ENCODE results near the gene TNFRSF13B. TPM values are rescaled to one million over a fixed set of nuclear protein-coding genes. Genes with fewer than 3 reads are reported as not detected.
"Not testable (repeated sequence)": the region's sequence is repeated elsewhere in the genome, so short reads cannot be mapped to it uniquely, and the experiment has no call there.

Gene TNFRSF13B
- total RNA-seq, 1 donor: not detected

DNA sequence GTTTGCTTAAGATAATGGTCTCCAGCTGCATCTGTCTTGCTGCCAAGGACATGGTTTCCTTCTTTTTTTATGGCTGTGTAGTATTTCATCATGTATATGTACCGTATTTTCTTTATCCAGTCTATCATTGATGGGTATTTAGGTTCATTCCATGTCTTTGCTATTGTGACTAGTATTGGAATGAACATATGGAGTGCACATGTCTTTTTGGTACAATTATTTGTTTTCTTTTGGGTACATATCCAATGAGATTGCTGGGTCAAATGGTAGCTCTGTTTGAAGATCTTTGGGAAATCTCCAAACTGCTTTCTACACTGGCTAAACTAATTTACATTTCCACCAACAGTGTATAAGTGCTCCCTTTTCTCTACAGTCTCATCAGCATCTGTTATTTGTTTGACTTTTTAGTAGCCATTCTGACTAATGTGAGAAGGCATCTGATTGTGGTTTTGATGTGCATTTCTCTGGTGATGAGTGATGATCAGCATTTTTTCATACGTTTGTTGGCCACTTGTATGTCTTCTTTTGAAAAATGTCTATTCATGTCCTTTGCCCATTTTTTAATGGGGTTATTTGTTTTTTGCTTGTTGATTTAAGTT lies 66.2 kb downstream of the TNFRSF13B start:
- TF ChIP-seq, protein P1, sequence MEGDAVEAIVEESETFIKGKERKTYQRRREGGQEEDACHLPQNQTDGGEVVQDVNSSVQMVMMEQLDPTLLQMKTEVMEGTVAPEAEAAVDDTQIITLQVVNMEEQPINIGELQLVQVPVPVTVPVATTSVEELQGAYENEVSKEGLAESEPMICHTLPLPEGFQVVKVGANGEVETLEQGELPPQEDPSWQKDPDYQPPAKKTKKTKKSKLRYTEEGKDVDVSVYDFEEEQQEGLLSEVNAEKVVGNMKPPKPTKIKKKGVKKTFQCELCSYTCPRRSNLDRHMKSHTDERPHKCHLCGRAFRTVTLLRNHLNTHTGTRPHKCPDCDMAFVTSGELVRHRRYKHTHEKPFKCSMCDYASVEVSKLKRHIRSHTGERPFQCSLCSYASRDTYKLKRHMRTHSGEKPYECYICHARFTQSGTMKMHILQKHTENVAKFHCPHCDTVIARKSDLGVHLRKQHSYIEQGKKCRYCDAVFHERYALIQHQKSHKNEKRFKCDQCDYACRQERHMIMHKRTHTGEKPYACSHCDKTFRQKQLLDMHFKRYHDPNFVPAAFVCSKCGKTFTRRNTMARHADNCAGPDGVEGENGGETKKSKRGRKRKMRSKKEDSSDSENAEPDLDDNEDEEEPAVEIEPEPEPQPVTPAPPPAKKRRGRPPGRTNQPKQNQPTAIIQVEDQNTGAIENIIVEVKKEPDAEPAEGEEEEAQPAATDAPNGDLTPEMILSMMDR (IDR thresholded peaks at IDR 0.05; ENCODE audit: insufficient read depth, low read depth, low read length): no peak
- peak; percentile 89 for DNase-seq (ENCODE audit: low read depth)
- H3K4me3 ChIP-seq (ENCODE audit: low read depth, low read length): no peak overlapping the region

DNA sequence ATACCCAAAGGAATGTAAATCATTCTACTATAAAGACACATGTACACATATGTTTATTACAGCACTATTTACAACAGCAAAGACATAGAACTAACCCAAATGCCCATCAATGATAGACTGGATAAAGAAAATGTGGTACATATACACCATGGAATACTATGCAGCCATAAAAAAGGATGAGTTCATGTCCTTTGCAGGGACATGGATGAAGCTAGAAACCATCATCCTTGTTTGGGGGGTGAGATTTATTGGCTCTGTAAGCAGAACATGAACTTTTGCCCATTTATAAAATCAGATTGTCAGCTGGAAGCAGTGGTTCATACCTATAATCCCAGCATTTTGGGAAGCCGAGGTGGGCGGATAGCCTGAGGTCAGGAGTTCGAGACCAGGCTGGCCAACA lies 68.8 kb downstream of the TNFRSF13B start:
- not testable (repeated sequence) for H3K4me3 ChIP-seq (ENCODE audit: low read depth, low read length); DNase-seq (ENCODE audit: low read depth)

DNA sequence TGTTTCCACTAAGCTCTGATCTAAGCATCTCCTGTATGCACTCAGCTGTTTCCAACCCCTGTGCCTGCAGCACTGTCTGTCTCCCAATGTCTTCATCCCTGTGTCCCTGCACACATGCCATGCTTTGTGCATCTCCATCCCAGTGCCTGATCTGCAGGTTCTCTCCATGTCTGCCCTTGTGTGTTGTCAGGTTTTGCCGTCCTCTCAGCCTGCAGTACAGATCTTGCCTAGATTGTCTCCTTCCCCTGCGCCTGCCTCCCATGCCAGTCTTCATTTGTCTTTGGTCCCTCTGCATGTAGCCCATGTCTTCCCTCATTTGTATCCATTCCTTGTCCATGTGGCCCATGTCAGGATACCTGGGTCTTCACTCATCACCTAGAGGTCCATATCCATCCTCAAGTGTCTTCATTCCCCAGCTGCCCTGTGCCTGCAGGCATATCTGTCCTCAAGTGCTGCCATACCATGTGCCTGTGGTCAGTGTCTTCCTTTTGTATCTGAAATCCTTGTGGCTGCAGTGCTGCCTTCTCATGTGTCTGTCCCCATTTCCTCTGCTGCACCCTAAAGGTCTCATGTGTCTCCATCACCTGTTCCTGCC lies 71.5 kb downstream of the TNFRSF13B start:
- no peak overlapping the region for H3K4me3 ChIP-seq (ENCODE audit: low read depth, low read length)
- no peak for DNase-seq (ENCODE audit: low read depth)
- TF ChIP-seq, protein P1 (IDR thresholded peaks at IDR 0.05; ENCODE audit: insufficient read depth, low read depth, low read length): no peak

DNA sequence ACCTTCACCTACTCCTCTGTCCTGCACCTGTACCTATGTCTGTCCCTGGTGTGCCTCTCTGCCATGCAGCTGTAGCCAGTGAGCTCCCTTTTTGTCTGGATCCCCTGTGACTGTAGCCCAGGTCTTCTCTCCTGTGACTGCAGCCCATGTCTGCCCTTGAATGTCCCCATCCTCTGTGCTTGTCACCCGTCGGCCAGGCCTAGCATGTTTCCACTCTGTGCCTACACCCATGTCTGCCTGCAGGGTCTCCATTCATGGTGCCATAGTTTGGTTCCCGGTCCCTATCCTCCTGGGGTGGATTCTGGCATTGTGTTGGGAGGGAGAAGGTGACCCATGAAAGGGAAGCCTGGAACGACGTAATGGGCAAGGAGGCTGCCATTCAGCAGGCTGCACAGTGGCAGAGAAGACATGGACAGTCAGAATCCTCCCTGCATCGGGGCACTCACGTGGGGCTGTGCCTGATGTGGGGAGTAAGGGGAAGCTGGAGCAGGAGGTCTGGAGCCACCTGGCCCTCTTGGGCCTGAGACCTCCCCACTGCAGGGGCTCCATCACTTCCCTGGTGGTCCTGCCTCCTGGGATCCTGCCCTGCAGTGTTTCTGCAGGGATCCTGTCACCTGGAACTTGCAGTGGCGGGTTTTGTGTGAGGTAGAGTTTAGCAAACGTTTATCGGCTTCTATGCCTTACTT lies 74.6 kb downstream of the TNFRSF13B start:
- H3K4me3 ChIP-seq (ENCODE audit: low read depth, low read length); DNase-seq (ENCODE audit: low read depth): not testable (repeated sequence)

DNA sequence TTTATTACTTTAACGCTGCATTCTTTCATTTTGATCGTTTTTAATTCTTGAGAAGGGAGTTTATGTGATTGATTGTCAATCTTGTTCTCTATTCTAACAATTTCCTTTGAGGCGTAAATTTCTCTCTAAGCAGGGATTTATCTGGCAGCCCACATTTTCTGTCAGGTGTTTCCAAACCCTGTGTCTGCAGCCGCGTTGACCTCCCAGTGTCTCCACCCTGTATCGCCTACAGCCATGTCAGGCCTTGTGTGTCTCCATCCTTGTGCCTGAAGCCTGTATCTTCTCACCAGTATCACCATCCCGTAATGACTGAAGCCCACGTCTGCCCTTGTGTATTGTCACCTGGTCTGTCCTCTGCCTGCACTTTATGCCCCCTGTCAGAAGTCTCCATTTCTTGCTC lies 75.7 kb downstream of the TNFRSF13B start:
- H3K4me3 ChIP-seq (ENCODE audit: low read depth, low read length); DNase-seq (ENCODE audit: low read depth): not testable (repeated sequence)

DNA sequence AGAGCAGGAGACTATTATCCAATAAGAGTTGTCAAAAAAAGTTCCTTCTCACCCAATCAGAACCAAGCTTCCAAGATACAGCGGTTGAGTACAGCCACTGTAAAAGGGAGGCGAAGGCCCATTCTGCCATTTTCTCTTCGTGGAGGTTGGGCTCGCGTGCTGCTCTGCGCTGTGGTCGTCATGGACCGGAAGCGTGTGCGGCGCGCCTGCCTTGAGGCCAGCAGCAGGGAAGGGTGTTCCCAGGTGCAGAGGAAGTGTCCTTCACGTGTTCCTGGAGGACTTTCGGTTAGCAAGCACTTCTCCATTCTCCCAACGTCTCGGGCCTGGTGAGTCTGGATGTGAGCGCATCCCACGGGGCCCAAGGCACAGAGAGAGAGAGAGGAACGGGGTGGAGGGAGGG lies 78.4 kb downstream of the TNFRSF13B start:
- DNase-seq (ENCODE audit: low read depth); H3K4me3 ChIP-seq (ENCODE audit: low read depth, low read length): not testable (repeated sequence)

DNA sequence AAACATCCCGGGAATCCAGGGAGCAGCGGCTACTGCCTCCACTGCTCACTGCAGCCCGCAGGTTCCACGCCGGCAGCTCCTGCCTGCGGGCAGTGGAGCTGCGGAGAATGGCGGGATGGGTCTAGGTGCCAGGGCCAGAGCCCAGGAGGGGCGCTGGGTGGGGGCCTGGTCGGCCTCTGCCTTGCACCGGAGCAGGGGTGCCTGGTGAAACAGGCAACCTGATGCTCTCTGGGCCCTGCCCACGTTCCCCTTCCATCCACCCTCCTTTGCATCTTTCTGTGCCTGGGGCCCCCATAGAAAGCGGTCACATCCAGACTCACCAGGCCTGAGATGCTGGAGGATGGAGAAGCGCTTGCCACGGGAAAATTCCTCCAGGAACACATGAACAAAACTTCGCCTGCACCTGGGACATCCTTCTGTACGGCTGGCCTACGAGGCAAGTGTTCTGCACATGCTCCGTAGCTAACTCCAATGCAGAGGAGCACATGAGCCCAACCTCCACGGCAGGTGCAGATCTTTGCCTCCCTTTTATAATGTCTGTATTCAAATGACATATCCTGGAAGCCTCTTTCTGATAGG lies 79.0 kb downstream of the TNFRSF13B start:
- not testable (repeated sequence) for H3K4me3 ChIP-seq (ENCODE audit: low read depth, low read length); DNase-seq (ENCODE audit: low read depth)

DNA sequence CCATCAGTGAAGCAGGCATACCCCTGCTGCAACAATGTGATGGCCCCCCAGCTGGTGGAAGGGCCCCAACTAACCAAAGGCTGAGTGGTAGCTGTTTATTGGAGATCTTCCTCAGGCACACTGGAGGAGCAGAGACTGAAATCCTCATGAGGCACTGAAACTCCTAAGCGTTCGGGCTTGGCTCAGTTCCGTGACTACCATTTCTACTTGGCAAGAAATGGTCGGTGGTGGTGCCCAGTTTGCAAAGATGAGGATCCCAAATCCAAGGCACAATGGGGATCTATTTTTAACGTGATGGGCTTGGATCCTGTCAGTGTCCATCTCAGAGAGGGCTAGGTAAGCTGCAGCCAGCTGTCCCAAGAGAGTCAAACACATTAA lies 82.8 kb downstream of the TNFRSF13B start:
- TF ChIP-seq, protein P1 (IDR thresholded peaks at IDR 0.05; ENCODE audit: insufficient read depth, low read depth, low read length): no peak
- no peak overlapping the region for H3K4me3 ChIP-seq (ENCODE audit: low read depth, low read length)
- no peak for DNase-seq (ENCODE audit: low read depth)

Small RNA genes lying within 50 kb of the gene (small RNA-seq; reads per million reads assigned to genes)
- gene AL353996.1: not detected

Other genes starting within 250 kb of the TNFRSF13B start
- gene MPRIP, start 70.3 kb upstream of the TNFRSF13B start, total RNA-seq: 157 and 178 TPM in 2 replicates
- 4.8 and 5.6 TPM in 2 replicates for gene PLD6, start 234.2 kb upstream of the TNFRSF13B start, total RNA-seq

All from fibroblast of villous mesenchyme (primary cell).